DMS53 (cell line): ENCODE measurements around the gene SVEP1.
"Not testable (repeated sequence)": the region's sequence is repeated elsewhere in the genome, so short reads cannot be mapped to it uniquely, and the experiment has no call there.

Source experiments
- DNase-seq: peaks from one replicate; lab custom pipeline; 2025; lab: John Stamatoyannopoulos, UW

SVEP1 gene

GRCh38 chr9:110358992-110359391, 220.5 kb downstream of the SVEP1 start:
- not testable (repeated sequence) for DNase-seq

- no peak for DNase-seq
Measured at GRCh38 chr9:110357505-110357904, 222.0 kb downstream of the SVEP1 start.

- DNase-seq = no peak
Measured at GRCh38 chr9:110356639-110357395, 222.7 kb downstream of the SVEP1 start.

GRCh38 chr9:110355911-110356310, 223.6 kb downstream of the SVEP1 start:
- DNase-seq = no peak

GRCh38 chr9:110351009-110351467, 228.5 kb downstream of the SVEP1 start:
- DNase-seq = peak; percentile 60

- DNase-seq = no peak
Measured at GRCh38 chr9:110346325-110346724, 233.2 kb downstream of the SVEP1 start.

GRCh38 chr9:110344821-110345220, 234.7 kb downstream of the SVEP1 start:
- no peak for DNase-seq

GRCh38 chr9:110343551-110343950, 236.0 kb downstream of the SVEP1 start:
- DNase-seq = no peak

- peak; percentile 3 for DNase-seq
Measured at GRCh38 chr9:110340306-110340705, 239.2 kb downstream of the SVEP1 start.

GRCh38 chr9:110338143-110338542, 241.4 kb downstream of the SVEP1 start:
- DNase-seq = no peak

GRCh38 chr9:110337727-110338126, 241.8 kb downstream of the SVEP1 start, which contains the start of gene TXNDC8:
Gene TXNDC8 (minus strand): TSS chr9:110337863.
- DNase-seq = no peak

GRCh38 chr9:110336363-110336762, 243.2 kb downstream of the SVEP1 start:
- DNase-seq = peak; percentile 8

- DNase-seq = peak; percentile 90
Measured at GRCh38 chr9:110334871-110335270, 244.7 kb downstream of the SVEP1 start.

- no peak for DNase-seq
Measured at GRCh38 chr9:110334183-110334582, 245.4 kb downstream of the SVEP1 start.

- DNase-seq = peak; percentile 36
Measured at GRCh38 chr9:110332766-110333165, 246.8 kb downstream of the SVEP1 start.

GRCh38 chr9:110330484-110331105, 248.9 kb downstream of the SVEP1 start:
- no peak for DNase-seq

GRCh38 chr9:110329639-110330230, 249.8 kb downstream of the SVEP1 start:
- DNase-seq = peak; percentile 57

- DNase-seq = no peak
Measured at GRCh38 chr9:110328763-110329162, 250.8 kb downstream of the SVEP1 start.

- no peak for DNase-seq
Measured at GRCh38 chr9:110327716-110328115, 251.8 kb downstream of the SVEP1 start.

- no peak for DNase-seq
Measured at GRCh38 chr9:110323818-110324217, 255.7 kb downstream of the SVEP1 start.

- no peak for DNase-seq
Measured at GRCh38 chr9:110320651-110321445, 258.7 kb downstream of the SVEP1 start.
